Endodermal cell (in vitro differentiated cells): ENCODE data around the gene LYPD1. TPM values are rescaled to one million over a fixed set of nuclear protein-coding genes. Genes with fewer than 3 reads are reported as not detected.

Experiments
- DNase-seq: peaks from one replicate; pipeline ENCODE4 v3.0.0-alpha.2; 2017
- H3K27ac ChIP-seq: 2 replicates; pipeline ENCODE4 v1.5.1; 2013; ENCODE audit warnings: mild to moderate bottlenecking, low read depth, low read length, moderate library complexity
- H3K27me3 ChIP-seq: 2 replicates; pipeline ENCODE4 v1.6.1; 2013; ENCODE audit warnings: mild to moderate bottlenecking, low read length, moderate library complexity; ENCODE audit not compliant: insufficient read depth, control insufficient read depth, poor library complexity, severe bottlenecking
- H3K36me3 ChIP-seq: 2 replicates; pipeline ENCODE4 v1.7.0; 2013; ENCODE audit warnings: mild to moderate bottlenecking, low read length, moderate library complexity; ENCODE audit not compliant: control insufficient read depth, insufficient read depth
- H3K4me1 ChIP-seq: one replicate; pipeline ENCODE4 v1.7.0; 2013; ENCODE audit warnings: low read length; ENCODE audit not compliant: control insufficient read depth, insufficient read depth
- H3K4me3 ChIP-seq: 2 replicates; pipeline ENCODE4 v1.5.1; 2013; ENCODE audit warnings: mild to moderate bottlenecking, low read length, moderate library complexity
- H3K9ac ChIP-seq: 2 replicates; pipeline ENCODE4 v1.6.1; 2013; ENCODE audit warnings: mild to moderate bottlenecking, low read length, moderate library complexity; ENCODE audit not compliant: poor library complexity, severe bottlenecking; ENCODE audit errors: extremely low read depth
- H3K9me3 ChIP-seq: 2 replicates; pipeline ENCODE4 v1.6.1; 2013; ENCODE audit warnings: mild to moderate bottlenecking, low read length, moderate library complexity; ENCODE audit not compliant: control insufficient read depth
- H3K27ac Mint-ChIP-seq: 2 replicates; pipeline ENCODE4 v1.8.0; 2020; ENCODE audit warnings: mixed read lengths
- H3K27me3 Mint-ChIP-seq: 2 replicates; pipeline ENCODE4 v1.8.0; 2021; ENCODE audit warnings: mild to moderate bottlenecking, mixed read lengths; ENCODE audit not compliant: insufficient read depth
- H3K36me3 Mint-ChIP-seq: 2 replicates; pipeline ENCODE4 v1.8.0; 2020; ENCODE audit warnings: low read depth, mixed read lengths
- H3K4me1 Mint-ChIP-seq: 2 replicates; pipeline ENCODE4 v1.8.0; 2020; ENCODE audit warnings: mixed read lengths
- H3K4me3 Mint-ChIP-seq: 2 replicates; pipeline ENCODE4 v1.8.0; 2020; ENCODE audit warnings: mild to moderate bottlenecking, moderate library complexity, mixed read lengths
- H3K9me3 Mint-ChIP-seq: 2 replicates; pipeline ENCODE4 v1.8.0; 2020; ENCODE audit warnings: mild to moderate bottlenecking, mixed read lengths
- whole genome bisulfite sequencing, 2 experiments: methylation state at CpG; one replicate each; pipeline versions ENCODE4 v1.1.5 to v1.1.7; 2013; ENCODE audit warnings: missing lambda C conversion rate in 2 of 2, mixed read lengths in 1 of 2; ENCODE audit not compliant: insufficient coverage in 1 of 2, insufficient read length in 1 of 2; 5-methylcytosine and 5-hydroxymethylcytosine counted together
- total RNA-seq, 2 donors: library from RNA; stranded (reverse); fragmentation: NEBNext Ultra II Directional in 1 of 2; extraction: Animal tissue kit (Norgen Biotek cat#: 25700) in 1 of 2; gene quantifications; 2 replicates in 1 of 2; 3 replicates in 1 of 2; pipeline ENCODE4 v1.2.1, GENCODE V29; 2021
- TF ChIP-seq, protein P1 (sequence below): fragments of 200-600 bp; sonication (generic); conservative IDR thresholded peaks from 2 replicates; pipeline ENCODE4 v1.5.0; 2021; ENCODE audit warnings: antibody characterized with exemption, mild to moderate bottlenecking

LYPD1 gene
- total RNA-seq, 2 donors from 2014 or later: 2.0 to 2.4 TPM

DNA sequence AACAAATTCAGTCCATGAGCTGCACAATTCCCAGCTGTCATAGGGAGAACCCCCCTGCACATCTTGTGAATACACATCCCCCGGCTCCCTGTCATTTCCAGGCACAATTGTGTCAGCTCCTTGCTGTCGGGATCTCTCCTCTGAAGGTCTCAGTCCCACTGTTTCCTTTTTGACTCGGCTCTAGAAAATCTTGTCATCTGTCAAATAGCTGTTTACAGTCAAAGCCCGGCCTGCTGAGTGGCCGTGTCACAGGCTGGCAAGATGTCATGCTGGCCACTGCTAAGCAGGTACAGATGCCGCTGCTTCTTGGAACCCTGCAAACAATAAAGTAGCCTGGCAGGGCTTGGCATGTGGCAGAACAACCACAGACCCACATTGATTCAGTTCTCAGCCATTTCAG is 61.7 kb downstream of the LYPD1 start:
- H3K27ac Mint-ChIP-seq: no peak overlapping the region

DNA sequence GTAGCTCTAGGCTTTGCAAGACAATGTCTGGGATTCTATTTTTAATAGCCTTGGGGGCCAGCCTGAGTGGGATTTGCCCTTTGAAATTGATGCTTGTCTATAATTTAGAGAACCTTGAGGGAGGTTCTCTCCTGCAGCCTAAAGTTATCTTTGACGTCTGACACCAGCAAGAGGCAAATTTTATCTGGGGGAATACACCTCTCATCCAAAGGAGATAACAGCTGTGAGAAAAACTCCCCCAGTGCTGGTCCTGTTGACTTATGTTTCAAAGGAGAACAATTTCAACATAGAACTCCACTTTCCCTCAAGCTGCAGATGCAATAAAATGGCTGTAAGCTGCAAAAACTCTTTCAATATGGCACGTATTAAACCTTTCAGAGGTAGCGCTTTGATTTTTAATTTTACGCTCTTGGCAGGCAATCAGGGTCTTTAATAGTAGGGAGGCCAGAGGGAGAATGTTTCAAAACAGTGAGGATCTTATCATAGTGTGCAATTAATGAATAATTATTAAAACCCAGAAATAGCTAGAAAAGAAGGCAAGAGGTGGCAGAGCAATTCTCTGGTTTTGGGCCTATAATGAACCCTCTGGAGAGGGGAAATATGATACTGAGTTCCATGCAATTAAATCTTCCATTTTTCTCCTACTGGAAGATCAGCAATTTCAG is 62.4 kb downstream of the LYPD1 start:
- H3K4me1 Mint-ChIP-seq: peaks cover 47% of the 10 kb centered on the region
- TF ChIP-seq, protein P1, sequence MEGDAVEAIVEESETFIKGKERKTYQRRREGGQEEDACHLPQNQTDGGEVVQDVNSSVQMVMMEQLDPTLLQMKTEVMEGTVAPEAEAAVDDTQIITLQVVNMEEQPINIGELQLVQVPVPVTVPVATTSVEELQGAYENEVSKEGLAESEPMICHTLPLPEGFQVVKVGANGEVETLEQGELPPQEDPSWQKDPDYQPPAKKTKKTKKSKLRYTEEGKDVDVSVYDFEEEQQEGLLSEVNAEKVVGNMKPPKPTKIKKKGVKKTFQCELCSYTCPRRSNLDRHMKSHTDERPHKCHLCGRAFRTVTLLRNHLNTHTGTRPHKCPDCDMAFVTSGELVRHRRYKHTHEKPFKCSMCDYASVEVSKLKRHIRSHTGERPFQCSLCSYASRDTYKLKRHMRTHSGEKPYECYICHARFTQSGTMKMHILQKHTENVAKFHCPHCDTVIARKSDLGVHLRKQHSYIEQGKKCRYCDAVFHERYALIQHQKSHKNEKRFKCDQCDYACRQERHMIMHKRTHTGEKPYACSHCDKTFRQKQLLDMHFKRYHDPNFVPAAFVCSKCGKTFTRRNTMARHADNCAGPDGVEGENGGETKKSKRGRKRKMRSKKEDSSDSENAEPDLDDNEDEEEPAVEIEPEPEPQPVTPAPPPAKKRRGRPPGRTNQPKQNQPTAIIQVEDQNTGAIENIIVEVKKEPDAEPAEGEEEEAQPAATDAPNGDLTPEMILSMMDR: no peak
- Histone ChIP-seq H3K27ac (no peak overlapping the region), H3K36me3 (no peaks in the 10 kb centered on the region), H3K27me3 (no peaks in the 10 kb centered on the region), H3K4me3 (peak overlapping the region; percentile 9), H3K9me3 (no peaks in the 10 kb centered on the region), H3K4me1 (peaks cover 18% of the 10 kb centered on the region), H3K9ac (no peak overlapping the region)
- H3K36me3 Mint-ChIP-seq: no peaks in the 10 kb centered on the region
- no peaks in the 10 kb centered on the region for H3K27me3 Mint-ChIP-seq
- H3K27ac Mint-ChIP-seq: no peak overlapping the region
- peak; percentile 23 for DNase-seq
- no peak overlapping the region for H3K4me3 Mint-ChIP-seq
- no peaks in the 10 kb centered on the region for H3K9me3 Mint-ChIP-seq
- 78 to 94% methylated on average over 3 to 4 of the region's 4 CpGs for WGBS, 2 experiments

More for the DNA sequence above, 61.7 kb downstream of the LYPD1 start:
- no peaks in the 10 kb centered on the region for H3K27me3 ChIP-seq
- 70 to 75% methylated on average over 6 of the region's 6 CpGs for WGBS, 2 experiments
- DNase-seq: no peak
- H3K27ac ChIP-seq: no peak overlapping the region
- Mint-ChIP-seq H3K4me1 (peaks cover 51% of the 10 kb centered on the region), H3K36me3 (no peaks in the 10 kb centered on the region), H3K27me3 (no peaks in the 10 kb centered on the region), H3K9me3 (no peaks in the 10 kb centered on the region), H3K4me3 (no peak overlapping the region)
- H3K9ac ChIP-seq: no peak overlapping the region
- no peaks in the 10 kb centered on the region for H3K36me3 ChIP-seq
- TF ChIP-seq, protein P1: no peak
- H3K4me1 ChIP-seq: peaks cover 18% of the 10 kb centered on the region
- no peaks in the 10 kb centered on the region for H3K9me3 ChIP-seq
- no peak overlapping the region for H3K4me3 ChIP-seq

DNA sequence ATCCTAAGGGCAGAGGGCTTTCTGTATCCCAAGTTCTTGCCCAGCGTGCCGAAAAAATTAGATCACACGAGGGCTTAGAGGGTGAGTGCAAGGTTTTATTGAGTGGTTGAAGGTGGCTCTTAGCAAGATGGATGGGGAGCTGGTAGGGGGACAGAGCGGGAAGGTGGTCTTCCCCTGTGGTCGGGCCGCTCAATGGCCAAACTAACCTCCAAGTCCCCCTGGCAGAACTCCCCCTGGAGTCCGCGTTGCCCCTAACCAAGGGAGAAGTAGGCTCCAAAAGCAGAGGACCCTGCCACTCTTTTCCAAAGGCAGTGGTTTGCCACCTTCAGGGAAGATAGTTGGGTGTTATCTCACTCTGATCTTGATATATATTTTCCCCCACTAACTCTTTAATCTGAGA is 63.4 kb downstream of the LYPD1 start:
- peak; percentile 21 for DNase-seq
- Histone ChIP-seq H3K27ac (no peak overlapping the region), H3K36me3 (no peaks in the 10 kb centered on the region), H3K9ac (no peak overlapping the region), H3K4me3 (peak overlapping the region; percentile 9), H3K27me3 (no peaks in the 10 kb centered on the region), H3K4me1 (peaks cover 18% of the 10 kb centered on the region), H3K9me3 (no peaks in the 10 kb centered on the region)
- TF ChIP-seq, protein P1: no peak
- Mint-ChIP-seq H3K36me3 (no peaks in the 10 kb centered on the region), H3K4me3 (no peak overlapping the region), H3K9me3 (no peaks in the 10 kb centered on the region), H3K27ac (no peak overlapping the region), H3K27me3 (no peaks in the 10 kb centered on the region), H3K4me1 (peaks cover 39% of the 10 kb centered on the region)
- WGBS, 2 experiments: 92 to 97% methylated on average over 4 to 8 of the region's 8 CpGs
